ENCODE results near the gene COBLL1. TPM values are rescaled to one million over a fixed set of nuclear protein-coding genes. Genes with fewer than 3 reads are reported as not detected.

The COBLL1 gene
- total and polyA plus RNA-seq, 2 of the 4 experiments (the other 2 are of a cell fraction): 0.79 to 1.1 TPM

GRCh38 chr2:164745012-164745797 is 96.4 kb downstream of the COBLL1 start (continued):
- TF ChIP-seq MXI1 (IDR thresholded peaks at IDR 0.05; ENCODE audit: borderline replicate concordance, low read depth, low read length): no peak

GRCh38 chr2:164742738-164743317 is 98.8 kb downstream of the COBLL1 start:
- Histone ChIP-seq H3K4me3 (ENCODE audit: insufficient read depth, low read depth, low read length) (no peak overlapping the region), H2AFZ (replicated peaks; ENCODE audit: low read length, poor library complexity) (no peak overlapping the region), H3K9me3 (ENCODE audit: control insufficient read depth, insufficient read depth, low read length) (no peaks in the 10 kb centered on the region), H3K9me1 (ENCODE audit: insufficient read depth, low read length) (no peaks in the 10 kb centered on the region), H3K4ac (ENCODE audit: low read depth, low read length) (no peak overlapping the region), H2BK120ac (ENCODE audit: low read depth, low read length) (no peak overlapping the region), H3K36me3 (ENCODE audit: control insufficient read depth, insufficient read depth, low read length) (no peaks in the 10 kb centered on the region), H2BK20ac (ENCODE audit: low read depth, low read length) (no peak overlapping the region), H2AK9ac (replicated peaks; ENCODE audit: low read depth, low read length, poor library complexity) (no peak overlapping the region), H4K91ac (ENCODE audit: insufficient read depth, low read depth, low read length) (no peak overlapping the region), H3K27me3 (ENCODE audit: control insufficient read depth, insufficient read depth, low read length) (no peaks in the 10 kb centered on the region; the same call in 1 of the 2 replicates), H2BK15ac (ENCODE audit: low read depth, low read length) (no peak overlapping the region), H3K27ac (ENCODE audit: insufficient read depth, low read length) (no peak overlapping the region), H3K4me1 (ENCODE audit: control insufficient read depth, insufficient read depth, low read length) (peaks cover 2% of the 10 kb centered on the region), H4K20me1 (ENCODE audit: insufficient read depth, low read length) (no peaks in the 10 kb centered on the region), H3K14ac (replicated peaks; ENCODE audit: low read depth, low read length) (no peak overlapping the region), H3K23ac (ENCODE audit: low read depth, low read length) (no peak overlapping the region), H3K4me2 (ENCODE audit: low read depth, low read length) (no peak overlapping the region), H3K9ac (ENCODE audit: low read depth, low read length) (no peak overlapping the region), H2AK5ac (ENCODE audit: low read depth, low read length) (no peak overlapping the region), H3K79me1 (ENCODE audit: low read depth in 1 of 2, low read length in 2 of 2) (no peaks in the 10 kb centered on the region; a peak in 1 of 4 replicates), H4K8ac (ENCODE audit: low read depth in 2 of 2, low read length in 2 of 2) (no peak overlapping the region), H2BK5ac (ENCODE audit: low read depth, low read length, poor library complexity, severe bottlenecking) (no peak overlapping the region), H3K18ac (ENCODE audit: low read depth, low read length) (no peak overlapping the region), H4K5ac (ENCODE audit: low read depth, low read length) (no peak overlapping the region), H3K56ac (ENCODE audit: extremely low read depth, insufficient read depth, low read length) (no peak overlapping the region)
- WGBS, 2 experiments (ENCODE audit: extremely low coverage in 2 of 2, insufficient read length in 1 of 2): no CpG with 5 or more reads among the region's 4 CpGs
- in situ Hi-C loops (cut with MboI; ENCODE audit: low sequenced_read_pairs) (loop anchor here (25.0 kb wide), 3 partner anchors 169 to 444 kb away; no protein-coding TSS in a partner anchor), dilution Hi-C loops (cut with HindIII; ENCODE audit: low sequenced_read_pairs, unreplicated experiment) (no loop called here), intact Hi-C loops (cut with micrococcal nuclease) (no loop called here)
- no TSS peak for BruUV-seq (replicated peaks)
- ChIA-PET POLR2A (ENCODE audit: unreplicated experiment) (no interaction called here), CTCF (no interaction called here)
- DNase-seq: no peak
- ATAC-seq (ENCODE audit: low read depth): no peak
- TF ChIP-seq MXI1 (IDR thresholded peaks at IDR 0.05; ENCODE audit: borderline replicate concordance, low read depth, low read length) (no peak), RFX5 (IDR thresholded peaks at IDR 0.05; ENCODE audit: low read depth, low read length) (no peak), RCOR1 (IDR thresholded peaks at IDR 0.05; ENCODE audit: insufficient replicate concordance, low read length) (no peak), ELK1 (IDR thresholded peaks at IDR 0.05; ENCODE audit: borderline replicate concordance, low read depth, low read length) (no peak), POLR2A (IDR thresholded peaks at IDR 0.05; ENCODE audit: low read depth, low read length) (no peak), MAZ (IDR thresholded peaks at IDR 0.05; ENCODE audit: borderline replicate concordance, low read depth, low read length) (no peak), CEBPB (IDR thresholded peaks at IDR 0.05; ENCODE audit: low read depth, low read length) (no peak), CHD1 (IDR thresholded peaks at IDR 0.05; ENCODE audit: low read depth, low read length) (no peak), RAD21 (IDR thresholded peaks at IDR 0.05; ENCODE audit: low read length) (no peak), USF2 (IDR thresholded peaks at IDR 0.05; ENCODE audit: low read depth, low read length) (no peak), MAFK (IDR thresholded peaks at IDR 0.05; ENCODE audit: low read depth, low read length) (no peak), NFE2L2 (IDR thresholded peaks at IDR 0.05; ENCODE audit: low read depth, low read length) (no peak), SMC3 (IDR thresholded peaks at IDR 0.05; ENCODE audit: low read depth, low read length) (no peak), BHLHE40 (IDR thresholded peaks at IDR 0.05; ENCODE audit: low read depth, low read length) (no peak)
